ENCODE measurements around the gene CDC14B.
A peak's percentile ranks its signal among the peaks of the same experiment; 100 is the strongest.

The CDC14B gene

GRCh38 chr9:96626912-96627311, 7.3 kb upstream of the CDC14B start:
- POLR2A ChIA-PET, result no interaction called here
- CTCF ChIA-PET, result no interaction called here
- TF ChIP-seq L3MBTL2 (conservative IDR thresholded peaks at IDR 0.05) (no peak), ELF4 (IDR thresholded peaks at IDR 0.05) (no peak), FOXA1 (IDR thresholded peaks at IDR 0.05) (no peak), ZNF384 (IDR thresholded peaks at IDR 0.05) (no peak), SP1 (IDR thresholded peaks at IDR 0.05) (no peak), NFRKB (IDR thresholded peaks at IDR 0.05) (no peak), BHLHE40 (IDR thresholded peaks at IDR 0.05; ENCODE audit: borderline replicate concordance) (no peak)
- DNase-seq (ENCODE audit: extremely low spot score), result no peak

- TF ChIP-seq FOXK2 (IDR thresholded peaks at IDR 0.05) (no peak), FOXM1 (IDR thresholded peaks at IDR 0.05; ENCODE audit: borderline replicate concordance) (no peak), HDGF (IDR thresholded peaks at IDR 0.05; ENCODE audit: borderline replicate concordance) (no peak)
- ChIA-PET POLR2A (interaction anchor here (1.0 kb wide), 1 partner anchor 172 kb away, joined by 3 read pairs; the partner anchor contains the start of gene HABP4), CTCF (no interaction called here)
- DNase-seq (ENCODE audit: extremely low spot score), result no peak
Observed at GRCh38 chr9:96621618-96622017, 2.0 kb upstream of the CDC14B start.

DNA sequence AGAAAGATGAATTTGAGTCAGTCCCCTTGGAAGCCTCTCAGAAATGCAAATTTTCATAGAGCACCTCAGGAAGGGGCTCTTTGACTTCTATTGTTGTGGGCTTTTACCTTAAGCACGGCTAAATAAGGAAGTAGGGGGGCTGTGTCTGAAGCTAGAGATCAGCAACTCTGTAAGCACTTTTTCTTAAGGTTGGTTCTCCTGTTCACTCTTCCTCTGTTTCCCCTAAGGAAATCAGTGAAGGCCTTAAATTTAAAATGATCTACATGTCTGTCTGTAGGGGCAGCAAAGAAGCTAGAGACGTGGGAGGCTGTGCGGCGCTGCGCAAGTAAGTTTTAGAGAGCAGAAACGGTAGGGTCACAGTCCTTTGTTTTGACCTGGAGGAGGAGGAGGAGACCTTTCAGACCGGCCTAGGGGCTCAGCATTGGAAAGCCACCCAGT, 1.2 kb upstream of the CDC14B start:
- DNase-seq (ENCODE audit: extremely low spot score), result no peak
- TF ChIP-seq CTBP1 (IDR thresholded peaks at IDR 0.05; ENCODE audit: borderline replicate concordance), result no peak
- no peak for TF ChIP-seq LEF1 (IDR thresholded peaks at IDR 0.05; ENCODE audit: borderline replicate concordance)
- TF ChIP-seq BHLHE40 (IDR thresholded peaks at IDR 0.05; ENCODE audit: borderline replicate concordance), result no peak
- TF ChIP-seq ELF4 (IDR thresholded peaks at IDR 0.05), result no peak
- no peak for TF ChIP-seq TARDBP (IDR thresholded peaks at IDR 0.05)
- no peak for TF ChIP-seq FOXK2 (IDR thresholded peaks at IDR 0.05)
- TF ChIP-seq FOXM1 (IDR thresholded peaks at IDR 0.05; ENCODE audit: borderline replicate concordance), result no peak
- no peak for TF ChIP-seq L3MBTL2 (conservative IDR thresholded peaks at IDR 0.05)
- no peak for TF ChIP-seq HDGF (IDR thresholded peaks at IDR 0.05; ENCODE audit: borderline replicate concordance)
- TF ChIP-seq ARNT (IDR thresholded peaks at IDR 0.05), result no peak
- TF ChIP-seq NFRKB (IDR thresholded peaks at IDR 0.05), result no peak
- TF ChIP-seq ZNF384 (IDR thresholded peaks at IDR 0.05), result no peak
- ChIA-PET POLR2A (interaction anchor here (1.0 kb wide), 1 partner anchor 171 kb away, joined by 3 read pairs; the partner anchor contains the start of gene HABP4), CTCF (interaction anchor here (0.6 kb wide), 1 partner anchor 14 kb away, joined by 3 read pairs; no protein-coding TSS in a partner anchor)

DNA sequence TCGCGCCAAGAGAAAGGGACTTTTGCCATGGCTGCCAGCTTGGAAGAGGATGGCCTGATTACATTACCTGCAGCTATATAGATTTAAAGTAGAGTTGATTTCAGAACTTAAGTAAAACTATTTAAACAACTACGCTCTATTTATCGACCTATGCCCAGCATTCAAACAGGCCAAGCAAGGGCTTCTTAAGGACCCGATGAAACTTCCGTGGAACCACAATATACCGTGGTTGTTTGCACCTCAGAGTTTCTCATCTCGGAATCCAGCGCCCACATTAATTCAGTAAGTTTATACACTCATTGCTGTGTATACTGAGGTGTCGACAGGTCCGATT, 505 bp upstream of the CDC14B start:
- ChIA-PET POLR2A (interaction anchor here (2.3 kb wide), 1 partner anchor 53 kb away, joined by 8 read pairs; no protein-coding TSS in a partner anchor), CTCF (no interaction called here)
- DNase-seq (ENCODE audit: extremely low spot score), result no peak
- no peak for TF ChIP-seq ELF4 (IDR thresholded peaks at IDR 0.05)
- TF ChIP-seq CTBP1 (IDR thresholded peaks at IDR 0.05; ENCODE audit: borderline replicate concordance), result no peak
- TF ChIP-seq, protein P1, sequence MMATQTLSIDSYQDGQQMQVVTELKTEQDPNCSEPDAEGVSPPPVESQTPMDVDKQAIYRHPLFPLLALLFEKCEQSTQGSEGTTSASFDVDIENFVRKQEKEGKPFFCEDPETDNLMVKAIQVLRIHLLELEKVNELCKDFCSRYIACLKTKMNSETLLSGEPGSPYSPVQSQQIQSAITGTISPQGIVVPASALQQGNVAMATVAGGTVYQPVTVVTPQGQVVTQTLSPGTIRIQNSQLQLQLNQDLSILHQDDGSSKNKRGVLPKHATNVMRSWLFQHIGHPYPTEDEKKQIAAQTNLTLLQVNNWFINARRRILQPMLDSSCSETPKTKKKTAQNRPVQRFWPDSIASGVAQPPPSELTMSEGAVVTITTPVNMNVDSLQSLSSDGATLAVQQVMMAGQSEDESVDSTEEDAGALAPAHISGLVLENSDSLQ (IDR thresholded peaks at IDR 0.05), result no peak
- TF ChIP-seq L3MBTL2 (conservative IDR thresholded peaks at IDR 0.05), result no peak
- TF ChIP-seq FOXK2 (IDR thresholded peaks at IDR 0.05), result no peak
- TF ChIP-seq FOXA1 (IDR thresholded peaks at IDR 0.05), result no peak
- no peak for TF ChIP-seq NFRKB (IDR thresholded peaks at IDR 0.05)
- no peak for TF ChIP-seq SUZ12 (IDR thresholded peaks at IDR 0.05)
- TF ChIP-seq TARDBP (IDR thresholded peaks at IDR 0.05), result no peak
- no peak for TF ChIP-seq ARNT (IDR thresholded peaks at IDR 0.05)
- TF ChIP-seq SP1 (IDR thresholded peaks at IDR 0.05), result no peak
- no peak for TF ChIP-seq ZNF384 (IDR thresholded peaks at IDR 0.05)

GRCh38 chr9:96619124-96619465, 548 bp downstream of the CDC14B start:
- POLR2A ChIA-PET, result interaction anchor here (0.9 to 2.3 kb wide), 4 partner anchors 15 to 168 kb away, joined by 3 to 8 read pairs (median 4); no protein-coding TSS in a partner anchor
- CTCF ChIA-PET, result no interaction called here
- TF ChIP-seq ARNT (IDR thresholded peaks at IDR 0.05) (no peak), HDGF (IDR thresholded peaks at IDR 0.05; ENCODE audit: borderline replicate concordance) (no peak), FOXA1 (IDR thresholded peaks at IDR 0.05) (no peak), ZNF384 (IDR thresholded peaks at IDR 0.05) (no peak), FOXM1 (IDR thresholded peaks at IDR 0.05; ENCODE audit: borderline replicate concordance) (no peak), BHLHE40 (IDR thresholded peaks at IDR 0.05; ENCODE audit: borderline replicate concordance) (no peak), SUZ12 (IDR thresholded peaks at IDR 0.05) (no peak), FOXK2 (IDR thresholded peaks at IDR 0.05) (no peak), NFRKB (IDR thresholded peaks at IDR 0.05) (no peak), L3MBTL2 (conservative IDR thresholded peaks at IDR 0.05) (no peak), TARDBP (IDR thresholded peaks at IDR 0.05) (no peak), CTBP1 (IDR thresholded peaks at IDR 0.05; ENCODE audit: borderline replicate concordance) (no peak), LEF1 (IDR thresholded peaks at IDR 0.05; ENCODE audit: borderline replicate concordance) (no peak)
- TF ChIP-seq, protein P1 (IDR thresholded peaks at IDR 0.05), result no peak

GRCh38 chr9:96618209-96619123, 1.2 kb downstream of the CDC14B start:
- ChIA-PET CTCF (no interaction called here), POLR2A (interaction anchor here (0.8 to 2.3 kb wide), 6 partner anchors 11 to 168 kb away, joined by 3 to 8 read pairs (median 4); partner anchors contain the start of gene ZNF510)
- TF ChIP-seq, protein P1 (IDR thresholded peaks at IDR 0.05), result peak; percentile 97
- TF ChIP-seq FOXA1 (IDR thresholded peaks at IDR 0.05) (peak; percentile 54; the same call in 1 of the 2 replicates), NFRKB (IDR thresholded peaks at IDR 0.05) (no peak), CTBP1 (IDR thresholded peaks at IDR 0.05; ENCODE audit: borderline replicate concordance) (peak; percentile 43; the same call in 1 of the 2 replicates), L3MBTL2 (conservative IDR thresholded peaks at IDR 0.05) (peak; percentile 69)
- DNase-seq (ENCODE audit: extremely low spot score), result peak; percentile 38

More at GRCh38 chr9:96619124-96619465, 548 bp downstream of the CDC14B start:
- DNase-seq (ENCODE audit: extremely low spot score), result no peak

Data from HEK293T (cell line).